ENCODE data around the gene RNF17. TPM values are rescaled to one million over a fixed set of nuclear protein-coding genes. Genes with fewer than 3 reads are reported as not detected.

The RNF17 gene
- total and polyA plus RNA-seq, 10 of the 15 experiments (the other 5 are each of a cell fraction or from before 2014, with no cell fraction given): not detected

DNA sequence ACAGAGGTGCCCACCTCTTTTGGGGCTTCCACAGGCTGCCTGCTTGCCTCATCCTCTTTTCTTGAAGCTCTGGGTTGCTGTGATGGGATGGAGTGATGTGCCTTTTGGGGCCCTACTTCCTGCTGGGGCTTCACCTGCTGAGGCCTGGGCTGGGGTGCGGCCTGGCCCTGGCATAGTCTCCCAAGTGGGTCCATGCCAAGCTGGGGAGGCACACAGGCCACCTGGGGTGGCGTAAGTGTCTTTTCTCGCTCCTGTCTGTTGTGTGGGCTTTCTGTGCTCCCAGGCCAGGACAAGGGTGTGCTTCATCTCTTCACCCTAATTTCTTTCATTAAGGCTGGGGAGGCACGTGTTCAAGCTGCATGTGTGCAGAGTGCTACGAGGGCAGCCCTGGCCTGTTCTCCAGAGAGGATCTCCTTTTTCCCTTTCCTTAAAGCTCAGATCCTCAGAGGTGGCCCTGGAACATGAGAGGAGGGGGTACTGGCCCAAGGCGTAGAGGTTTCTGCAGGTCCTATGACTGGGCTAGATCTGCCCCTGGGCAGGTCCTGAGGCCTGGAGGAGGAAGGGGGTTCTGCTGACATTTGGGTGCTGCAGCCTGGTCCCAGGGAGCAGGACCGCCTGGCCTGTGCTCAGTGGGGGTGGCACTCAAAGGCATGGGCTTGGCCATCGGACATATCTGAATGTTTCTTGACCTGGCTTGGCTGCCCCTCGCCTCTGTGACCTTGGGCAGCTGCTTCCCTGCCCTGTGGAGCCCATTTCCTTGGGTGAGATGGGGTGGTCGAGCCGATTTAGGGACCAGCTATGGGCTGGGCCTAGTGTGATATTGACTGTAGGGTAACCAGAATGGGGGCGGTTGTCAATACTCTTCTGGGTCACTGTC is 23.7 kb upstream of the RNF17 start:
- no peaks in the 10 kb centered on the region for H3K9me3 ChIP-seq (replicated peaks; ENCODE audit: control insufficient read depth, insufficient read depth, low read length)
- intact Hi-C loops (cut with micrococcal nuclease; ENCODE audit: unreplicated experiment): loop anchor here (10.0 kb wide), 1 partner anchor 255 kb away; no protein-coding TSS in a partner anchor
- H3K27me3 ChIP-seq (replicated peaks in 1 of 2; ENCODE audit: control insufficient read depth in 2 of 2, insufficient read depth in 2 of 2, low read length in 1 of 2): peaks cover 0 to 7% of the 10 kb centered on the region in 2 experiments; a peak in 2 of 4 replicates
- no peak overlapping the region for H3K9ac ChIP-seq (ENCODE audit: control insufficient read depth, insufficient read depth, low read length)
- BruUV-seq (replicated peaks): no TSS peak
- ChIA-PET POLR2A (no interaction called here), SMC1A (ENCODE audit: uncharacterized antibody, unreplicated experiment) (interaction anchor here (1.3 to 1.5 kb wide), 2 partner anchors 57 to 164 kb away, joined by 3 to 4 read pairs; no protein-coding TSS in a partner anchor), CTCF (interaction anchor here (1.1 to 2.9 kb wide), 5 partner anchors 9 to 255 kb away, joined by 3 to 16 read pairs (median 7); no protein-coding TSS in a partner anchor), RAD21 (ENCODE audit: unreplicated experiment) (interaction anchor here (0.7 to 2.1 kb wide), 3 partner anchors 13 to 233 kb away, joined by 3 to 6 read pairs (median 5); no protein-coding TSS in a partner anchor)
- TF ChIP-seq SMARCA5 (IDR thresholded peaks at IDR 0.05): no peak
- no peak for TF ChIP-seq MEF2A (IDR thresholded peaks at IDR 0.05; ENCODE audit: insufficient read depth, low read depth, low read length)
- no peak for TF ChIP-seq HDAC6 (IDR thresholded peaks at IDR 0.05; ENCODE audit: unreplicated experiment)
- no peak for TF ChIP-seq CHD1 (IDR thresholded peaks at IDR 0.05; ENCODE audit: low read depth, low read length)
- TF ChIP-seq RELA (IDR thresholded peaks at IDR 0.05; ENCODE audit: borderline replicate concordance, partially characterized antibody): no peak
- TF ChIP-seq NR2C1 (IDR thresholded peaks at IDR 0.05): no peak
- TF ChIP-seq RCOR1 (conservative IDR thresholded peaks at IDR 0.05; ENCODE audit: low read depth, low read length): no peak
- TF ChIP-seq, protein P1, sequence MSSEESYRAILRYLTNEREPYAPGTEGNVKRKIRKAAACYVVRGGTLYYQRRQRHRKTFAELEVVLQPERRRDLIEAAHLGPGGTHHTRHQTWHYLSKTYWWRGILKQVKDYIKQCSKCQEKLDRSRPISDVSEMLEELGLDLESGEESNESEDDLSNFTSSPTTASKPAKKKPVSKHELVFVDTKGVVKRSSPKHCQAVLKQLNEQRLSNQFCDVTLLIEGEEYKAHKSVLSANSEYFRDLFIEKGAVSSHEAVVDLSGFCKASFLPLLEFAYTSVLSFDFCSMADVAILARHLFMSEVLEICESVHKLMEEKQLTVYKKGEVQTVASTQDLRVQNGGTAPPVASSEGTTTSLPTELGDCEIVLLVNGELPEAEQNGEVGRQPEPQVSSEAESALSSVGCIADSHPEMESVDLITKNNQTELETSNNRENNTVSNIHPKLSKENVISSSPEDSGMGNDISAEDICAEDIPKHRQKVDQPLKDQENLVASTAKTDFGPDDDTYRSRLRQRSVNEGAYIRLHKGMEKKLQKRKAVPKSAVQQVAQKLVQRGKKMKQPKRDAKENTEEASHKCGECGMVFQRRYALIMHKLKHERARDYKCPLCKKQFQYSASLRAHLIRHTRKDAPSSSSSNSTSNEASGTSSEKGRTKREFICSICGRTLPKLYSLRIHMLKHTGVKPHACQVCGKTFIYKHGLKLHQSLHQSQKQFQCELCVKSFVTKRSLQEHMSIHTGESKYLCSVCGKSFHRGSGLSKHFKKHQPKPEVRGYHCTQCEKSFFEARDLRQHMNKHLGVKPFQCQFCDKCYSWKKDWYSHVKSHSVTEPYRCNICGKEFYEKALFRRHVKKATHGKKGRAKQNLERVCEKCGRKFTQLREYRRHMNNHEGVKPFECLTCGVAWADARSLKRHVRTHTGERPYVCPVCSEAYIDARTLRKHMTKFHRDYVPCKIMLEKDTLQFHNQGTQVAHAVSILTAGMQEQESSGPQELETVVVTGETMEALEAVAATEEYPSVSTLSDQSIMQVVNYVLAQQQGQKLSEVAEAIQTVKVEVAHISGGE (CRISPR knock-in tag; IDR thresholded peaks at IDR 0.05): no peak
- TF ChIP-seq, protein P2, sequence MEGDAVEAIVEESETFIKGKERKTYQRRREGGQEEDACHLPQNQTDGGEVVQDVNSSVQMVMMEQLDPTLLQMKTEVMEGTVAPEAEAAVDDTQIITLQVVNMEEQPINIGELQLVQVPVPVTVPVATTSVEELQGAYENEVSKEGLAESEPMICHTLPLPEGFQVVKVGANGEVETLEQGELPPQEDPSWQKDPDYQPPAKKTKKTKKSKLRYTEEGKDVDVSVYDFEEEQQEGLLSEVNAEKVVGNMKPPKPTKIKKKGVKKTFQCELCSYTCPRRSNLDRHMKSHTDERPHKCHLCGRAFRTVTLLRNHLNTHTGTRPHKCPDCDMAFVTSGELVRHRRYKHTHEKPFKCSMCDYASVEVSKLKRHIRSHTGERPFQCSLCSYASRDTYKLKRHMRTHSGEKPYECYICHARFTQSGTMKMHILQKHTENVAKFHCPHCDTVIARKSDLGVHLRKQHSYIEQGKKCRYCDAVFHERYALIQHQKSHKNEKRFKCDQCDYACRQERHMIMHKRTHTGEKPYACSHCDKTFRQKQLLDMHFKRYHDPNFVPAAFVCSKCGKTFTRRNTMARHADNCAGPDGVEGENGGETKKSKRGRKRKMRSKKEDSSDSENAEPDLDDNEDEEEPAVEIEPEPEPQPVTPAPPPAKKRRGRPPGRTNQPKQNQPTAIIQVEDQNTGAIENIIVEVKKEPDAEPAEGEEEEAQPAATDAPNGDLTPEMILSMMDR (IDR thresholded peaks at IDR 0.05 in 2 of 3, conservative IDR thresholded peaks at IDR 0.05 in 1 of 3; ENCODE audit: control insufficient read depth in 2 of 3, extremely low read depth in 1 of 3, insufficient read depth in 1 of 3, low read depth in 3 of 3, low read length in 3 of 3): no peak
- TF ChIP-seq MYB (IDR thresholded peaks at IDR 0.05; ENCODE audit: borderline replicate concordance, low read depth, low read length): no peak
- DNase-seq (ENCODE audit: low read depth, low spot score) (no peak), ATAC-seq (no peak), FAIRE-seq (no peak)
- no peak overlapping the region for H2AFZ ChIP-seq (ENCODE audit: control insufficient read depth, low read depth, low read length)
- H3K4me3 ChIP-seq: no peak overlapping the region
- in situ Hi-C loops (cut with MboI): no loop called here
- H3K79me2 ChIP-seq (ENCODE audit: control insufficient read depth, insufficient read depth, low read length): no peaks in the 10 kb centered on the region
- H3K4me2 ChIP-seq (ENCODE audit: control insufficient read depth, insufficient read depth): no peak overlapping the region
- H3K27ac ChIP-seq (ENCODE audit: control insufficient read depth, insufficient read depth): no peak overlapping the region
- 28% methylated on average over 12 of the region's 12 CpGs for WGBS (ENCODE audit: insufficient coverage, insufficient replicate concordance, low lambda C conversion rate, missing lambda C conversion rate)
- no peaks in the 10 kb centered on the region for H3K4me1 ChIP-seq (ENCODE audit: control insufficient read depth, insufficient read depth, low read length)
- H4K20me1 ChIP-seq (ENCODE audit: control insufficient read depth, insufficient read depth): no peaks in the 10 kb centered on the region
- H3K36me3 ChIP-seq (ENCODE audit: control insufficient read depth in 2 of 2, insufficient read depth in 2 of 2, low read length in 1 of 2): no peaks in the 10 kb centered on the region

Measured in GM12878 (cell line).